Vagina (tissue), 2 donors: ENCODE data around the gene CAMKMT. TPM values are rescaled to one million over a fixed set of nuclear protein-coding genes. Genes with fewer than 3 reads are reported as not detected.

ENCODE experiments used
- DNase-seq, 2 donors: peaks; one replicate each; pipeline ENCODE4 v3.0.0-alpha.2; 2017; ENCODE audit errors: extremely low spot score in 2 of 2
- H3K27ac ChIP-seq: fragments of 200-600 bp; sonication (generic); one replicate; pipeline ENCODE4 v1.5.1; 2019
- H3K27me3 ChIP-seq: fragments of 200-600 bp; sonication (generic); one replicate; pipeline ENCODE4 v1.5.1; 2019
- H3K36me3 ChIP-seq, 2 donors: fragments of 200-600 bp; sonication (generic); one replicate each; pipeline ENCODE4 v1.5.1; 2017 to 2019
- H3K4me1 ChIP-seq: fragments of 200-600 bp; sonication (generic); one replicate; pipeline ENCODE4 v1.5.1; 2019
- H3K4me3 ChIP-seq, 2 donors: fragments of 200-600 bp; sonication (generic); 1 replicate in 1 of 2; 2 replicates in 1 of 2; pipeline ENCODE4 v1.5.1; 2016 to 2019
- H3K9me3 ChIP-seq: fragments of 200-600 bp; sonication (generic); one replicate; pipeline ENCODE4 v1.5.1; 2019
- CTCF ChIP-seq, 3 experiments: fragments of 450-650 bp in 2 of 3; fragments of 200-600 bp in 1 of 3; sonication (generic) in 1 of 3; IDR thresholded peaks; one replicate each; pipeline ENCODE4 v1.5.1; 2017 to 2019; ENCODE audit warnings: antibody characterized with exemption in 3 of 3, mild to moderate bottlenecking in 2 of 3, moderate library complexity in 2 of 3
- POLR2A ChIP-seq, 2 donors: fragments of 450-650 bp; IDR thresholded peaks; one replicate each; pipeline ENCODE4 v1.6.1; 2017; ENCODE audit warnings: antibody characterized with exemption in 2 of 2, mild to moderate bottlenecking in 2 of 2, moderate library complexity in 2 of 2
- POLR2AphosphoS5 ChIP-seq, 2 donors: sonication (generic); formaldehyde crosslinking; IDR thresholded peaks; one replicate each; pipeline ENCODE4 v1.9.0; 2017; ENCODE audit warnings: antibody characterized with exemption in 2 of 2, mild to moderate bottlenecking in 2 of 2, low read depth in 1 of 2; ENCODE audit not compliant: insufficient read depth in 1 of 2
- intact Hi-C: fragments of 100-400 bp; cut with DNase I; formaldehyde crosslinking; loops from one replicate; pipeline ENCODE4 v1.15.1; 2023
- total RNA-seq: library from RNA; depleted of rRNA; stranded (reverse); fragments of >200 nt; gene quantifications from one replicate; pipeline ENCODE4 v1.2.3, GENCODE V29; 2016

CAMKMT gene
- total RNA-seq, 1 donor from 2014 or later = 21.1 TPM

GRCh38 chr2:44420725-44421124, 59.0 kb downstream of the CAMKMT start:
- no peaks in the 10 kb centered on the region for H3K9me3 ChIP-seq
- no peak for DNase-seq
- no peaks in the 10 kb centered on the region for H3K4me1 ChIP-seq
- H3K27me3 ChIP-seq = no peaks in the 10 kb centered on the region
- TF ChIP-seq POLR2A (IDR thresholded peaks at IDR 0.05) = no peak
- no peak for TF ChIP-seq POLR2AphosphoS5 (IDR thresholded peaks at IDR 0.05; ENCODE audit: insufficient read depth in 1 of 2, low read depth in 1 of 2)
- TF ChIP-seq CTCF (IDR thresholded peaks at IDR 0.05) = no peak
- H3K4me3 ChIP-seq = no peak overlapping the region
- H3K27ac ChIP-seq = no peak overlapping the region
- H3K36me3 ChIP-seq = no peaks in the 10 kb centered on the region
- intact Hi-C loops = no loop called here

- Histone ChIP-seq H3K9me3 (no peaks in the 10 kb centered on the region), H3K27ac (no peak overlapping the region), H3K4me1 (no peaks in the 10 kb centered on the region), H3K27me3 (no peaks in the 10 kb centered on the region), H3K4me3 (no peak overlapping the region), H3K36me3 (no peaks in the 10 kb centered on the region)
- no peak for DNase-seq
- TF ChIP-seq POLR2A (IDR thresholded peaks at IDR 0.05) (no peak), CTCF (IDR thresholded peaks at IDR 0.05) (no peak), POLR2AphosphoS5 (IDR thresholded peaks at IDR 0.05; ENCODE audit: insufficient read depth in 1 of 2, low read depth in 1 of 2) (no peak)
- intact Hi-C loops = no loop called here
Measured at GRCh38 chr2:44424211-44424610, 62.5 kb downstream of the CAMKMT start.

- H3K27ac ChIP-seq = no peak overlapping the region
- no peaks in the 10 kb centered on the region for H3K4me1 ChIP-seq
- TF ChIP-seq POLR2AphosphoS5 (IDR thresholded peaks at IDR 0.05; ENCODE audit: insufficient read depth in 1 of 2, low read depth in 1 of 2) (no peak), CTCF (IDR thresholded peaks at IDR 0.05) (no peak), POLR2A (IDR thresholded peaks at IDR 0.05) (no peak)
- H3K36me3 ChIP-seq = no peaks in the 10 kb centered on the region
- DNase-seq = no peak
- no peaks in the 10 kb centered on the region for H3K9me3 ChIP-seq
- H3K4me3 ChIP-seq = no peak overlapping the region
- no peaks in the 10 kb centered on the region for H3K27me3 ChIP-seq
- intact Hi-C loops = no loop called here
Measured at GRCh38 chr2:44429034-44429433, 67.3 kb downstream of the CAMKMT start.

- Histone ChIP-seq H3K4me1 (no peaks in the 10 kb centered on the region), H3K27me3 (no peaks in the 10 kb centered on the region), H3K9me3 (no peaks in the 10 kb centered on the region), H3K36me3 (no peaks in the 10 kb centered on the region), H3K4me3 (no peak overlapping the region), H3K27ac (no peak overlapping the region)
- DNase-seq = no peak
- intact Hi-C loops = no loop called here
- TF ChIP-seq CTCF (IDR thresholded peaks at IDR 0.05) = no peak
- TF ChIP-seq POLR2AphosphoS5 (IDR thresholded peaks at IDR 0.05; ENCODE audit: insufficient read depth in 1 of 2, low read depth in 1 of 2) = no peak
- TF ChIP-seq POLR2A (IDR thresholded peaks at IDR 0.05) = no peak
Measured at GRCh38 chr2:44430342-44430741, 68.6 kb downstream of the CAMKMT start.

GRCh38 chr2:44433895-44434294, 72.1 kb downstream of the CAMKMT start:
- intact Hi-C loops = no loop called here
- no peaks in the 10 kb centered on the region for H3K9me3 ChIP-seq
- H3K4me3 ChIP-seq = no peak overlapping the region
- no peak for TF ChIP-seq CTCF (IDR thresholded peaks at IDR 0.05)
- no peak for TF ChIP-seq POLR2AphosphoS5 (IDR thresholded peaks at IDR 0.05; ENCODE audit: insufficient read depth in 1 of 2, low read depth in 1 of 2)
- no peak for TF ChIP-seq POLR2A (IDR thresholded peaks at IDR 0.05)
- no peaks in the 10 kb centered on the region for H3K4me1 ChIP-seq
- H3K27me3 ChIP-seq = no peaks in the 10 kb centered on the region
- no peaks in the 10 kb centered on the region for H3K36me3 ChIP-seq
- no peak overlapping the region for H3K27ac ChIP-seq
- no peak for DNase-seq
